Neural cell (in vitro differentiated cells): ENCODE measurements around the gene ENTPD1. TPM values are rescaled to one million over a fixed set of nuclear protein-coding genes. Genes with fewer than 3 reads are reported as not detected.

Source experiments
- H2AFZ ChIP-seq: fragments of 200-600, 300-800 bp; sonication (generic), shearing (Covaris generic); 2 replicates; pipeline ENCODE4 v1.6.0; 2014; ENCODE audit warnings: low read depth, mild to moderate bottlenecking, antibody characterized with exemption, low read length, moderate library complexity
- H3F3A ChIP-seq: fragments of 200-600 bp; shearing (Covaris generic); 2 replicates; pipeline ENCODE4 v1.6.1; 2016; ENCODE audit warnings: mild to moderate bottlenecking, moderate library complexity, mixed read lengths, antibody characterized with exemption, low read length; ENCODE audit not compliant: insufficient read depth, poor library complexity, severe bottlenecking
- H3K27ac ChIP-seq: fragments of 200-600, 300-800 bp; sonication (generic), shearing (Covaris generic); 2 replicates; pipeline ENCODE4 v1.5.1; 2014; ENCODE audit warnings: mild to moderate bottlenecking, low read length, moderate library complexity
- H3K27me3 ChIP-seq: fragments of 300-800, 200-600 bp; sonication (generic), shearing (Covaris generic); 2 replicates; pipeline ENCODE4 v1.6.0; 2014; ENCODE audit warnings: mild to moderate bottlenecking, low read depth, low read length, moderate library complexity; ENCODE audit not compliant: insufficient read depth
- H3K36me3 ChIP-seq: fragments of 300-800, 200-600 bp; sonication (generic), shearing (Covaris generic); 2 replicates; pipeline ENCODE4 v1.5.1; 2014; ENCODE audit warnings: mild to moderate bottlenecking, antibody characterized with exemption, low read length, moderate library complexity; ENCODE audit not compliant: insufficient read depth
- H3K4me2 ChIP-seq: fragments of 300-800, 200-600 bp; sonication (generic), shearing (Covaris generic); 2 replicates; pipeline ENCODE4 v1.6.0; 2014; ENCODE audit warnings: mild to moderate bottlenecking, low read length
- H3K4me3 ChIP-seq: fragments of 300-800, 200-600 bp; sonication (generic), shearing (Covaris generic); 2 replicates; pipeline ENCODE4 v1.5.1; 2014; ENCODE audit warnings: mild to moderate bottlenecking, low read length, moderate library complexity
- H3K79me2 ChIP-seq: fragments of 200-600 bp; shearing (Covaris generic); replicated peaks from 2 replicates; pipeline ENCODE4 v1.6.0; 2014; ENCODE audit warnings: mild to moderate bottlenecking, low read length, moderate library complexity; ENCODE audit not compliant: insufficient read depth
- H3K9ac ChIP-seq: fragments of 300-800, 200-600 bp; sonication (generic), shearing (Covaris generic); 2 replicates; pipeline ENCODE4 v1.6.1; 2016; ENCODE audit warnings: mild to moderate bottlenecking, low read length, mixed read lengths
- H3K9me2 ChIP-seq: fragments of 200-600 bp; shearing (Covaris generic); 2 replicates; pipeline ENCODE4 v1.6.1; 2016; ENCODE audit warnings: mild to moderate bottlenecking, low read length, mixed read lengths; ENCODE audit not compliant: insufficient read depth
- H3K9me3 ChIP-seq: fragments of 200-600, 300-800 bp; sonication (generic), shearing (Covaris generic); 2 replicates; pipeline ENCODE4 v1.6.1; 2016; ENCODE audit warnings: mild to moderate bottlenecking, mixed run types, low read length, moderate library complexity, mixed read lengths
- H4K20me1 ChIP-seq: fragments of 200-600 bp; shearing (Covaris generic); 2 replicates; pipeline ENCODE4 v1.6.1; 2016; ENCODE audit warnings: mild to moderate bottlenecking, mixed run types; ENCODE audit not compliant: insufficient read depth
- CTCF ChIP-seq: fragments of 450-650 bp; IDR thresholded peaks from 2 replicates; pipeline ENCODE4 v1.5.1; 2014; ENCODE audit warnings: antibody characterized with exemption, mild to moderate bottlenecking, moderate library complexity; ENCODE audit not compliant: poor library complexity, severe bottlenecking
- EP300 ChIP-seq: fragments of 450-650 bp; conservative IDR thresholded peaks from 2 replicates; pipeline ENCODE4 v1.6.1; 2014; ENCODE audit warnings: antibody characterized with exemption, mild to moderate bottlenecking, moderate library complexity; ENCODE audit not compliant: poor library complexity, severe bottlenecking
- EZH2 ChIP-seq: fragments of 200-600, 300-800 bp; shearing (Covaris generic), sonication (generic); IDR thresholded peaks from 2 replicates; pipeline ENCODE4 v1.6.1; 2014; ENCODE audit warnings: antibody characterized with exemption, low read length, borderline replicate concordance, mild to moderate bottlenecking; ENCODE audit not compliant: insufficient read depth, poor library complexity, severe bottlenecking
- MXI1 ChIP-seq: fragments of 450-650 bp; conservative IDR thresholded peaks from 2 replicates; pipeline ENCODE4 v1.6.1; 2014; ENCODE audit warnings: antibody characterized with exemption, mild to moderate bottlenecking; ENCODE audit not compliant: poor library complexity, severe bottlenecking
- POLR2AphosphoS5 ChIP-seq: IDR thresholded peaks from 2 replicates; pipeline ENCODE4 v1.6.1; 2012
- RAD21 ChIP-seq: fragments of 450-650 bp; conservative IDR thresholded peaks from 2 replicates; pipeline ENCODE4 v1.6.1; 2014; ENCODE audit warnings: antibody characterized with exemption, mild to moderate bottlenecking, moderate library complexity
- REST ChIP-seq: IDR thresholded peaks from 2 replicates; pipeline ENCODE4 v1.6.1; 2012; ENCODE audit warnings: borderline replicate concordance
- SMC3 ChIP-seq: fragments of 450-650 bp; conservative IDR thresholded peaks from 2 replicates; pipeline ENCODE4 v1.6.1; 2014; ENCODE audit warnings: antibody characterized with exemption, mild to moderate bottlenecking, moderate library complexity; ENCODE audit not compliant: poor library complexity
- TAF1 ChIP-seq: IDR thresholded peaks from 2 replicates; pipeline ENCODE4 v1.6.1; 2012; ENCODE audit warnings: low read depth
- polyA plus RNA-seq: library from polyadenylated mRNA; depleted of rRNA; stranded (reverse); fragments of >200 nt; gene quantifications from 2 replicates; pipeline ENCODE4 v1.2.3, GENCODE V29; 2014

The ENTPD1 gene
- polyA plus RNA-seq, 1 donor from 2014 or later: 0.57 TPM

- TF ChIP-seq MXI1 (no peak), TAF1 (no peak), EP300 (no peak), CTCF (no peak), EZH2 (no peak)
Measured at GRCh38 chr10:95834406-95834805, 78.4 kb downstream of the ENTPD1 start.

GRCh38 chr10:95835149-95835860 lies 79.3 kb downstream of the ENTPD1 start:
- TF ChIP-seq SMC3: no peak
- TF ChIP-seq TAF1: no peak
- no peak for TF ChIP-seq POLR2AphosphoS5
- TF ChIP-seq CTCF: no peak
- TF ChIP-seq RAD21: no peak
- no peak for TF ChIP-seq EZH2
- no peak for TF ChIP-seq REST
- no peak for TF ChIP-seq MXI1
- no peak for TF ChIP-seq EP300
- no peaks in the 10 kb centered on the region for H4K20me1 ChIP-seq
- H3K27me3 ChIP-seq: no peaks in the 10 kb centered on the region
- H3K27ac ChIP-seq: no peak overlapping the region
- H3K4me2 ChIP-seq: no peak overlapping the region
- H2AFZ ChIP-seq: no peak overlapping the region
- H3K4me3 ChIP-seq: no peak overlapping the region
- H3K9ac ChIP-seq: no peak overlapping the region
- H3K9me2 ChIP-seq: no peaks in the 10 kb centered on the region
- no peaks in the 10 kb centered on the region for H3K36me3 ChIP-seq
- no peaks in the 10 kb centered on the region for H3K9me3 ChIP-seq
- no peaks in the 10 kb centered on the region for H3F3A ChIP-seq
- H3K79me2 ChIP-seq: no peaks in the 10 kb centered on the region

More at GRCh38 chr10:95834406-95834805, 78.4 kb downstream of the ENTPD1 start:
- H3K9me3 ChIP-seq: no peaks in the 10 kb centered on the region
- H3K79me2 ChIP-seq: no peaks in the 10 kb centered on the region
- no peaks in the 10 kb centered on the region for H4K20me1 ChIP-seq
- no peaks in the 10 kb centered on the region for H3K27me3 ChIP-seq
- no peak overlapping the region for H3K4me3 ChIP-seq
- H3K27ac ChIP-seq: no peak overlapping the region
- no peak overlapping the region for H3K9ac ChIP-seq
- no peak overlapping the region for H2AFZ ChIP-seq
- no peaks in the 10 kb centered on the region for H3K36me3 ChIP-seq
- H3K9me2 ChIP-seq: no peaks in the 10 kb centered on the region
- H3F3A ChIP-seq: no peaks in the 10 kb centered on the region
- H3K4me2 ChIP-seq: no peak overlapping the region
